HCT116 (cell line): Measurements from ENCODE around the gene PRR7. TPM values are rescaled to one million over a fixed set of nuclear protein-coding genes. Genes with fewer than 3 reads are reported as not detected.

ENCODE experiments used
- ATAC-seq: fragments of 200-7000 bp; cut with Tn5 transposase; 2 replicates; pipeline ENCODE4 v1.9.1; 2020; ENCODE audit warnings: mild to moderate bottlenecking, moderate library complexity
- BruUV-seq: library from RNA; stranded (reverse); fragments of 400-500 nt; replicated peaks from 2 replicates; lab custom pipeline; 2021; lab: Mats Ljungman, UMichigan
- CTCF ChIA-PET: fragments of 300-600 bp; sonication (Branson Sonifier 250); formaldehyde crosslinking; loops from one replicate; lab custom pipeline; 2021; ENCODE audit warnings: antibody characterized with exemption; lab: Charles Lee
- POLR2A ChIA-PET: fragments of 300-600, 350-600 bp; sonication (Branson Sonifier 250); formaldehyde crosslinking; loops from one replicate; lab custom pipeline; 2021; ENCODE audit warnings: antibody characterized with exemption; lab: Charles Lee
- RAD21 ChIA-PET, 2 experiments: fragments of 300-600 bp; sonication (Branson Sonifier 250); formaldehyde crosslinking; loops; one replicate each; lab custom pipeline; 2023; ENCODE audit warnings: low total read pairs in 2 of 2; ENCODE audit not compliant: uncharacterized antibody in 2 of 2, unreplicated experiment in 2 of 2, low non-redundant PET in 1 of 2; lab: Charles Lee
- DNase-seq: peaks from one replicate; pipeline ENCODE4 v3.0.0-alpha.2; 2010; ENCODE audit warnings: low read depth, low spot score
- H2AFZ ChIP-seq: fragments of 200-600 bp; shearing (Covaris generic), sonication (generic); 2 replicates; pipeline ENCODE4 v1.6.1; 2017; ENCODE audit warnings: low read depth, mixed run types, mixed read lengths, antibody characterized with exemption, low read length; ENCODE audit not compliant: poor library complexity, severe bottlenecking
- H3K27ac ChIP-seq: 2 replicates; pipeline ENCODE4 v1.5.1; 2012; ENCODE audit warnings: low read depth, low read length
- H3K27me3 ChIP-seq: fragments of 200-600 bp; sonication (generic); 2 replicates; pipeline ENCODE4 v1.6.1; 2016; ENCODE audit warnings: mixed run types, low read length, mixed read lengths; ENCODE audit not compliant: insufficient read depth
- H3K36me3 ChIP-seq, 2 experiments: fragments of 200-500 bp in 1 of 2; fragments of 200-600 bp in 1 of 2; sonication (Bioruptor generic) in 1 of 2; sonication (generic) in 1 of 2; 2 replicates each; pipeline versions ENCODE4 v1.5.1 to v1.6.1; 2014 to 2016; ENCODE audit warnings: low read length in 2 of 2, inconsistent platforms in 1 of 2, mixed read lengths in 1 of 2, mixed run types in 1 of 2; ENCODE audit not compliant: insufficient read depth in 2 of 2, control insufficient read depth in 1 of 2
- H3K4me1 ChIP-seq, 2 experiments: fragments of 200-600 bp in 1 of 2; sonication (generic) in 1 of 2; 2 replicates each; pipeline versions ENCODE4 v1.5.1 to v1.6.1; 2012 to 2017; ENCODE audit warnings: low read length in 2 of 2, inconsistent platforms in 1 of 2, mild to moderate bottlenecking in 1 of 2, mixed read lengths in 1 of 2, mixed run types in 1 of 2, moderate library complexity in 1 of 2; ENCODE audit not compliant: insufficient read depth in 2 of 2, control insufficient read depth in 1 of 2
- H3K4me2 ChIP-seq: fragments of 200-600 bp; sonication (generic); 2 replicates; pipeline ENCODE4 v1.6.1; 2017; ENCODE audit warnings: mixed run types, low read length, mixed read lengths
- H3K4me3 ChIP-seq, 2 experiments: fragments of 200-600 bp in 1 of 2; sonication (generic) in 1 of 2; replicated peaks in 1 of 2; 2 replicates each; pipeline ENCODE4 v1.5.1; 2011 to 2016; ENCODE audit warnings: low read length in 2 of 2, control low read depth in 1 of 2, low read depth in 1 of 2, mild to moderate bottlenecking in 1 of 2, mixed read lengths in 1 of 2, mixed run types in 1 of 2
- H3K79me2 ChIP-seq: fragments of 200-600 bp; sonication (generic); 2 replicates; pipeline ENCODE4 v1.6.1; 2017; ENCODE audit warnings: mild to moderate bottlenecking, mixed run types, low read length, moderate library complexity, mixed read lengths; ENCODE audit not compliant: insufficient read depth
- H3K9ac ChIP-seq: fragments of 200-600 bp; sonication (generic); 2 replicates; pipeline ENCODE4 v1.6.1; 2016; ENCODE audit warnings: low read length, mixed read lengths
- H3K9me2 ChIP-seq: fragments of 200-600 bp; sonication (generic), shearing (Covaris generic); 2 replicates; pipeline ENCODE4 v1.6.1; 2017; ENCODE audit warnings: mixed run types, mild to moderate bottlenecking, moderate library complexity; ENCODE audit not compliant: insufficient read depth
- H3K9me3 ChIP-seq, 2 experiments: fragments of 200-500 bp in 1 of 2; fragments of 200-600 bp in 1 of 2; sonication (Bioruptor generic) in 1 of 2; sonication (generic) in 1 of 2; 2 replicates each; pipeline ENCODE4 v1.6.1; 2014 to 2017; ENCODE audit warnings: low read length in 2 of 2, mixed read lengths in 2 of 2, inconsistent platforms in 1 of 2, low read depth in 1 of 2, mild to moderate bottlenecking in 1 of 2, mixed run types in 1 of 2, moderate library complexity in 1 of 2; ENCODE audit not compliant: control insufficient read depth in 1 of 2, insufficient read depth in 1 of 2
- H4K20me1 ChIP-seq: fragments of 200-600 bp; sonication (generic), shearing (Covaris generic); 2 replicates; pipeline ENCODE4 v1.6.1; 2017; ENCODE audit warnings: mixed run types, mild to moderate bottlenecking, moderate library complexity; ENCODE audit not compliant: insufficient read depth
- ATF3 ChIP-seq: IDR thresholded peaks from 2 replicates; pipeline ENCODE4 v1.6.1; 2012
- CEBPB ChIP-seq: IDR thresholded peaks from 2 replicates; pipeline ENCODE4 v1.6.1; 2012; ENCODE audit warnings: low read depth
- CTCF ChIP-seq, 3 experiments: fragments of 200-600 bp in 1 of 3; sonication (generic) in 1 of 3; IDR thresholded peaks in 2 of 3; conservative IDR thresholded peaks in 1 of 3; 2 replicates each; pipeline ENCODE4 v1.5.1; 2012 to 2017; ENCODE audit warnings: low read depth in 2 of 3, low read length in 2 of 3, antibody characterized with exemption in 1 of 3, borderline replicate concordance in 1 of 3, control low read depth in 1 of 3, mild to moderate bottlenecking in 1 of 3, mixed read lengths in 1 of 3, mixed run types in 1 of 3, moderate library complexity in 1 of 3; ENCODE audit not compliant: insufficient read depth in 1 of 3
- EZH2 ChIP-seq: fragments of 200-600 bp; sonication (generic); IDR thresholded peaks from 2 replicates; pipeline ENCODE4 v1.6.1; 2017; ENCODE audit warnings: antibody characterized with exemption, mixed run types
- FOSL1 ChIP-seq: IDR thresholded peaks from 2 replicates; pipeline ENCODE4 v1.6.1; 2012; ENCODE audit warnings: low read depth
- POLR2AphosphoS5 ChIP-seq: IDR thresholded peaks from 2 replicates; pipeline ENCODE4 v1.6.1; 2011; ENCODE audit warnings: mild to moderate bottlenecking, low read depth, low read length, moderate library complexity
- RAD21 ChIP-seq: IDR thresholded peaks from 2 replicates; pipeline ENCODE4 v1.6.1; 2012; ENCODE audit warnings: low read depth, mild to moderate bottlenecking
- SIN3A ChIP-seq: IDR thresholded peaks from 2 replicates; pipeline ENCODE4 v1.6.1; 2012; ENCODE audit warnings: low read depth
- SRF ChIP-seq: IDR thresholded peaks from 2 replicates; pipeline ENCODE4 v1.6.1; 2012; ENCODE audit warnings: low read depth
- TCF7L2 ChIP-seq: IDR thresholded peaks from 2 replicates; pipeline ENCODE4 v1.7.0; 2011; ENCODE audit warnings: borderline replicate concordance, inconsistent platforms; ENCODE audit not compliant: insufficient read depth, insufficient read length; ENCODE audit errors: extremely low read depth
- YY1 ChIP-seq: IDR thresholded peaks from 2 replicates; pipeline ENCODE4 v1.6.1; 2011; ENCODE audit warnings: low read length, low read depth, moderate library complexity, mild to moderate bottlenecking; ENCODE audit not compliant: insufficient replicate concordance; ENCODE audit errors: extremely low read depth
- ZFX ChIP-seq: fragments of 450-650 bp; IDR thresholded peaks from 2 replicates; pipeline ENCODE4 v1.6.1; 2017
- ZNF274 ChIP-seq: fragments of 200-500 bp; sonication (Bioruptor generic); IDR thresholded peaks from 2 replicates; pipeline ENCODE4 v1.6.1; 2014; ENCODE audit warnings: mild to moderate bottlenecking, low read depth, low read length, inconsistent platforms
- intact Hi-C: fragments of 100-400 bp; cut with micrococcal nuclease; formaldehyde crosslinking; loops from 2 replicates; pipeline ENCODE4 v1.10.0; 2022
- total RNA-seq: library from RNA; stranded (reverse); gene quantifications from one replicate; pipeline ENCODE4 v1.2.1, GENCODE V29; 2021; ENCODE audit not compliant: unreplicated experiment
- TF ChIP-seq, protein P1 (sequence below): IDR thresholded peaks from 2 replicates; pipeline ENCODE4 v1.6.1; 2012

The PRR7 gene
- total RNA-seq, 1 experiment from 2014 or later = 39.9 TPM

DNA sequence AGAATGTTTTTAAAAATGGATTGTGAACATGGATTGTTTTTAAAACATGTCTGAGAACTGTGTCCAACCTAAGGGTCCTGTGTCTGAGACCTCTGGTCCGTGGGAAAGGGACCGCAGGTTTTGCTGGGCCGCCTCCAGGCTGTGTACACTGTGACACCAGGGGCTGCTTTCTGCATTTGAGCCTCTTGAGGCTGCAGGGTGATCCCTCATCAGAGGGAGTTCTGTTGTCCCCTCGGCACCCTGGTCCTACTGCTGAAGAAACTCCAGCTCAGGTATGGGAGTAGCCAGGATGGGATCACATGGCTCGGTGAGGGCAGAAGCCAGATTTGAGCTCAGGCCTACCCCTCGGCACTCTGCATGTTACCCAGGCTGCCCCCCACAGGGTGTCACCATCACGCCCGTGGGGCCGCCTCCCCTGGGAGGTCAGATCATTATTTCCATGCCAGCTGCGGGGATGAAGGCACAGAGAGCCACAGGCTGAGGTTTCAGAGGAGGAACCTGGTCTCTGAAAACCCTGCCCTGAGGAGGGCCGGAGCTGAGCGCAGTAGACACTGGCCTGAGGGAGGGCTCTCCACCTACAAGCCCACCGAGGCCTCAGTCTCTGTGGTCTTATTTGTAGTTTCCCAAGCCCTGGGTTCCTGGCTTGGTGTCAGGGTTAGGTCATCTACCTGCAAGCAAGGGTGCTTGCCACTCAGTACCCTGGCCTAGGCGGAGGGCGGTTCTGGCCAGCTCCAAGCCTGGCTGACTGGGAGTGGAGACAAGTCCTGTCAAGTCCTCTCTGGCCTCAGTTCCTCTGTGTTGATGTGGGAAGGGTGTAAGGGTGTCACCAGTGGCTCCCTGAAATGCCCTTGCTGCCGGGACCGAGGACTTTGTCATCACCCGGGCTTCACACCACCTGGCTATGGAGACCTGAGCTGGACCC lies 2.8 kb downstream of the PRR7 start (continued):
- TF ChIP-seq CTCF (IDR thresholded peaks at IDR 0.05 in 2 of 3, conservative IDR thresholded peaks at IDR 0.05 in 1 of 3; ENCODE audit: borderline replicate concordance in 1 of 3, insufficient read depth in 1 of 3, low read depth in 2 of 3, low read length in 2 of 3) = no peak
- TF ChIP-seq ZFX = no peak
- TF ChIP-seq YY1 = no peak
- TF ChIP-seq ZNF274 = no peak
- TF ChIP-seq CEBPB = no peak
- TF ChIP-seq EZH2 = no peak
- no peak for TF ChIP-seq ATF3
- TF ChIP-seq, protein P1, sequence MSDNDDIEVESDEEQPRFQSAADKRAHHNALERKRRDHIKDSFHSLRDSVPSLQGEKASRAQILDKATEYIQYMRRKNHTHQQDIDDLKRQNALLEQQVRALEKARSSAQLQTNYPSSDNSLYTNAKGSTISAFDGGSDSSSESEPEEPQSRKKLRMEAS = no peak

GRCh38 chr5:177450667-177451424 lies 4.2 kb downstream of the PRR7 start:
- no TSS peak for BruUV-seq
- H3K4me3 ChIP-seq = no peak overlapping the region
- intact Hi-C loops = no loop called here
- H3K36me3 ChIP-seq = no peaks in the 10 kb centered on the region; a peak in 1 of 4 replicates
- ChIA-PET RAD21 (no interaction called here), POLR2A (interaction anchor here (1.3 to 2.0 kb wide), 3 partner anchors 24 to 49 kb away, joined by 3 to 5 read pairs (median 4); partner anchors contain the start of gene GRK6), CTCF (interaction anchor here (6.3 kb wide), 1 partner anchor 48 kb away, joined by 53 read pairs; no protein-coding TSS in a partner anchor)
- H3K27ac ChIP-seq = no peak overlapping the region; the same call in 1 of the 2 replicates
- H2AFZ ChIP-seq = no peak overlapping the region
- no peaks in the 10 kb centered on the region for H3K9me2 ChIP-seq
- no peak for DNase-seq
- no peaks in the 10 kb centered on the region for H3K9me3 ChIP-seq
- H3K4me1 ChIP-seq = peaks cover 20 to 74% of the 10 kb centered on the region in 2 experiments
- H3K79me2 ChIP-seq = peaks cover 53% of the 10 kb centered on the region
- ATAC-seq = no peak
- no peak overlapping the region for H3K4me2 ChIP-seq
- no peaks in the 10 kb centered on the region for H3K27me3 ChIP-seq
- H3K9ac ChIP-seq = no peak overlapping the region
- H4K20me1 ChIP-seq = no peaks in the 10 kb centered on the region
- TF ChIP-seq SIN3A (no peak), ZFX (no peak), CEBPB (no peak), CTCF (IDR thresholded peaks at IDR 0.05 in 2 of 3, conservative IDR thresholded peaks at IDR 0.05 in 1 of 3; ENCODE audit: borderline replicate concordance in 1 of 3, insufficient read depth in 1 of 3, low read depth in 2 of 3, low read length in 2 of 3) (no peak), ZNF274 (no peak), SRF (no peak), FOSL1 (no peak), RAD21 (no peak), YY1 (no peak), TCF7L2 (no peak), EZH2 (no peak), POLR2AphosphoS5 (no peak)
- TF ChIP-seq, protein P1 = no peak
